HepG2 (cell line): ENCODE data around the gene DNMT3A. TPM values are rescaled to one million over a fixed set of nuclear protein-coding genes. Genes with fewer than 3 reads are reported as not detected.

Experiments used
- ATAC-seq: fragments of 200-7000 bp; cut with Tn5 transposase; 3 replicates; pipeline ENCODE4 v1.9.1; 2020; ENCODE audit warnings: mild to moderate bottlenecking, moderate library complexity
- BruUV-seq: library from RNA; stranded (reverse); fragments of 400-500 nt; replicated peaks from 2 replicates; lab custom pipeline; 2021; lab: Mats Ljungman, UMichigan
- CTCF ChIA-PET: fragments of 300-600 bp; formaldehyde crosslinking; extraction: SDS; loops from one replicate; lab custom pipeline; 2021; ENCODE audit warnings: low total read pairs, inconsistent platforms, low intra/inter-chr PET ratio; lab: Yijun Ruan, JAX
- POLR2A ChIA-PET: fragments of 350-600 bp; sonication (Branson Sonifier 250); formaldehyde crosslinking; loops from one replicate; lab custom pipeline; 2020; ENCODE audit warnings: antibody characterized with exemption, inconsistent platforms; lab: Yijun Ruan, JAX
- DNase-seq: peaks from one replicate; pipeline ENCODE4 v3.0.0-alpha.2; 2015; ENCODE audit warnings: low spot score
- FAIRE-seq: peaks from 3 replicates; lab custom pipeline; 2011; peaks lifted over from hg19 to GRCh38; lab: Jason Lieb, UNC
- H2AFZ ChIP-seq: one replicate; pipeline ENCODE4 v1.6.1; 2011; ENCODE audit warnings: low read length, inconsistent platforms
- H3K27ac ChIP-seq: fragments of 300-600 bp; 3 replicates; pipeline ENCODE4 v1.8.0; 2011; ENCODE audit warnings: mixed run types, mild to moderate bottlenecking, mixed read lengths, low read length, inconsistent platforms; ENCODE audit not compliant: insufficient read depth; ENCODE audit errors: extremely low read length
- H3K27me3 ChIP-seq, 2 experiments: fragments of 200-600 bp in 1 of 2; 2 replicates in 1 of 2; 3 replicates in 1 of 2; pipeline versions ENCODE4 v1.6.0 to v1.8.0; 2011; ENCODE audit warnings: low read length in 2 of 2, mild to moderate bottlenecking in 2 of 2, moderate library complexity in 2 of 2, inconsistent platforms in 1 of 2; ENCODE audit not compliant: insufficient read depth in 2 of 2, control insufficient read depth in 1 of 2
- H3K36me3 ChIP-seq, 2 experiments: fragments of 200-600 bp in 1 of 2; replicated peaks in 1 of 2; 2 replicates in 1 of 2; 3 replicates in 1 of 2; pipeline versions ENCODE4 v1.5.1 to v1.8.0; 2011; ENCODE audit warnings: low read length in 2 of 2, inconsistent platforms in 1 of 2; ENCODE audit not compliant: insufficient read depth in 2 of 2, control insufficient read depth in 1 of 2
- H3K4me1 ChIP-seq: 2 replicates; pipeline ENCODE4 v1.5.1; 2012; ENCODE audit warnings: low read length, inconsistent platforms; ENCODE audit not compliant: insufficient read depth
- H3K4me2 ChIP-seq: 2 replicates; pipeline ENCODE4 v1.6.0; 2011; ENCODE audit warnings: low read depth, low read length, inconsistent platforms
- H3K4me3 ChIP-seq, 3 experiments: fragments of 200-600 bp in 1 of 3; sonication (generic), shearing (Covaris generic) in 1 of 3; replicated peaks in 1 of 3; 2 replicates each; pipeline ENCODE4 v1.5.1; 2011 to 2016; ENCODE audit warnings: low read length in 3 of 3, inconsistent platforms in 2 of 3, low read depth in 2 of 3, mild to moderate bottlenecking in 2 of 3, control low read depth in 1 of 3, mixed read lengths in 1 of 3; ENCODE audit not compliant: insufficient read depth in 1 of 3
- H3K79me2 ChIP-seq: one replicate; pipeline ENCODE4 v1.6.1; 2011; ENCODE audit warnings: low read length, inconsistent platforms; ENCODE audit not compliant: insufficient read depth
- H3K9ac ChIP-seq: 2 replicates; pipeline ENCODE4 v1.6.0; 2011; ENCODE audit warnings: mild to moderate bottlenecking, low read depth, low read length, inconsistent platforms; ENCODE audit not compliant: insufficient read depth
- H3K9me3 ChIP-seq: 2 replicates; pipeline ENCODE4 v1.5.1; 2012; ENCODE audit warnings: mild to moderate bottlenecking, low read length
- H4K20me1 ChIP-seq: 2 replicates; pipeline ENCODE4 v1.6.0; 2011; ENCODE audit warnings: inconsistent platforms, mild to moderate bottlenecking, low read length, moderate library complexity; ENCODE audit not compliant: insufficient read depth
- BATF2 ChIP-seq: sonication (generic); formaldehyde crosslinking; IDR thresholded peaks from 2 replicates; pipeline ENCODE4 v1.8.0; 2022; ENCODE audit warnings: mild to moderate bottlenecking, missing genetic modification reagents, moderate library complexity
- CC2D1A ChIP-seq: sonication (generic); formaldehyde crosslinking; IDR thresholded peaks from 2 replicates; pipeline ENCODE4 v1.8.1; 2023; ENCODE audit warnings: mild to moderate bottlenecking, missing genetic modification reagents
- ERF ChIP-seq: IDR thresholded peaks from 2 replicates; pipeline ENCODE4 v1.6.1; 2018; ENCODE audit warnings: missing biosample characterization, missing genetic modification reagents
- HDAC6 ChIP-seq: fragments of 200-600 bp; sonication (generic); IDR thresholded peaks from 2 replicates; pipeline ENCODE4 v1.7.0; 2017; ENCODE audit warnings: mild to moderate bottlenecking, antibody characterized with exemption, low read length, low read depth
- KDM1A ChIP-seq: IDR thresholded peaks from 2 replicates; pipeline ENCODE4 v1.6.1; 2016; ENCODE audit warnings: missing compliant biosample characterization
- SNRNP70 ChIP-seq: fragments of 200-400 bp; formaldehyde crosslinking; IDR thresholded peaks from 2 replicates; pipeline ENCODE4 v1.6.1; 2017; ENCODE audit warnings: mild to moderate bottlenecking, low read depth, low read length, moderate library complexity
- SP2 ChIP-seq: sonication (generic); formaldehyde crosslinking; IDR thresholded peaks from 2 replicates; pipeline ENCODE4 v1.5.1; 2020; ENCODE audit warnings: mild to moderate bottlenecking, missing genetic modification reagents
- WGBS: methylation state at CpG from one replicate; pipeline ENCODE4 v1.1.6; 2017; ENCODE audit warnings: low lambda C conversion rate; 5-methylcytosine and 5-hydroxymethylcytosine counted together
- in situ Hi-C: cut with HindIII; loops from 2 replicates; pipeline ENCODE4 v1.10.0; 2017; ENCODE audit warnings: low pct_unique_long_range_greater_than_20kb; ENCODE audit not compliant: extremely low pct_ligation_motif_present
- intact Hi-C: fragments of 100-400 bp; cut with micrococcal nuclease; formaldehyde crosslinking; loops from one replicate; pipeline ENCODE4 v1.10.0; 2022; ENCODE audit not compliant: unreplicated experiment
- polyA plus RNA-seq, 8 experiments: library from polyadenylated mRNA; depleted of rRNA in 3 of 8; stranded (reverse) in 7 of 8; unstranded in 1 of 8; fragments of >200 nt; fragmentation: Illumina TruSeq in 4 of 8; extraction: Trizol in 4 of 8; gene quantifications; 2 replicates each; pipeline versions ENCODE4 v1.2.1 to v1.2.3, GENCODE V29; 2011 to 2016; ENCODE audit warnings: low read depth in 4 of 8, missing spikeins in 1 of 8, mixed read lengths in 1 of 8; ENCODE audit not compliant: insufficient read depth in 1 of 8
- total RNA-seq, 5 experiments: library from RNA; depleted of rRNA; stranded (reverse); fragments of >200 nt; fragmentation: Illumina TruSeq; extraction: Trizol; gene quantifications; 2 replicates each; pipeline ENCODE4 v1.2.3, GENCODE V29; 2016; ENCODE audit warnings: low read depth in 1 of 5
- TF ChIP-seq, protein P1 (sequence below): IDR thresholded peaks from 2 replicates; pipeline ENCODE4 v1.6.1; 2012; ENCODE audit warnings: low read depth, low read length, improper control_type of control experiment

Gene DNMT3A
- total and polyA plus RNA-seq, 2 of the 13 experiments (the other 11 are each of a cell fraction or from before 2014, with no cell fraction given), result 14.7 to 29.1 TPM

DNA sequence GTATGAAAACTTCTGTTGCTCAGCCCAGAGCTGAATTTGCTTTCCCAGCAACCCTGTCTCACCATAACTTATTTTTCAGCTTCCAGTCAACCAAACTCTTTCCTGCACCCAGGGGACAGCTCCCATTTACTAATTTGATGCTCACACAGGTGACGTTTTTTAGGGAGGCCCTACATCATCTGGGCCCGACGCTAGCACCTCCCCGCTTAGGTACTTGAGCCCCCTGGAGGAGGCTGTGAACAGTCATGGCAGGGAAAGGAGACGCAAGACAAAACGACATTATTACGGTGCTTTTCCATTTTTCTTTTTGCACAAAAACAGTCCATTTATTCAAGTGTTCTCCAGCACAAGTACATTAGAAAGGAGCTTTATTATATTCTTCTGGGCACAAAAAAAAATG is 114.1 kb downstream of the DNMT3A start:
- Histone ChIP-seq H3K4me2 (no peak overlapping the region), H3K27me3 (0 out of 5 replicates have a peak, but pooled peaks cover 0 to 1% of the 10 kb centered on the region in 2 experiments), H3K9me3 (no peaks in the 10 kb centered on the region), H4K20me1 (no peaks in the 10 kb centered on the region), H3K79me2 (no peaks in the 10 kb centered on the region), H3K4me1 (peaks cover 7% of the 10 kb centered on the region; the same call in 1 of the 2 replicates), H3K36me3 (0 out of 5 replicates have a peak, but pooled peaks cover 1 to 2% of the 10 kb centered on the region in 2 experiments), H2AFZ (no peak overlapping the region), H3K4me3 (no peak overlapping the region), H3K9ac (no peak overlapping the region), H3K27ac (no peak overlapping the region)
- TF ChIP-seq KDM1A (CRISPR knock-in tag) (no peak), HDAC6 (no peak), ERF (no peak), BATF2 (CRISPR knock-in tag) (no peak), CC2D1A (no peak), SP2 (no peak), SNRNP70 (no peak)
- TF ChIP-seq, protein P1, sequence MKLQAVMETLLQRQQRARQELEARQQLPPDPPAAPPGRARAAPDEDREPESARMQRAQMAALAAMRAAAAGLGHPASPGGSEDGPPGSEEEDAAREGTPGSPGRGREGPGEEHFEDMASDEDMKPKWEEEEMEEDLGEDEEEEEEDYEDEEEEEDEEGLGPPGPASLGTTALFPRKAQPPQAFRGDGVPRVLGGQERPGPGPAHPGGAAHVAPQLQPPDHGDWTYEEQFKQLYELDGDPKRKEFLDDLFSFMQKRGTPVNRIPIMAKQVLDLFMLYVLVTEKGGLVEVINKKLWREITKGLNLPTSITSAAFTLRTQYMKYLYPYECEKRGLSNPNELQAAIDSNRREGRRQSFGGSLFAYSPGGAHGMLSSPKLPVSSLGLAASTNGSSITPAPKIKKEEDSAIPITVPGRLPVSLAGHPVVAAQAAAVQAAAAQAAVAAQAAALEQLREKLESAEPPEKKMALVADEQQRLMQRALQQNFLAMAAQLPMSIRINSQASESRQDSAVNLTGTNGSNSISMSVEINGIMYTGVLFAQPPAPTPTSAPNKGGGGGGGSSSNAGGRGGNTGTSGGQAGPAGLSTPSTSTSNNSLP, result no peak
- ChIA-PET CTCF (no interaction called here), POLR2A (no interaction called here)
- ATAC-seq, result no peak
- intact Hi-C loops (no loop called here), in situ Hi-C loops (no loop called here)
- DNase-seq, result no peak
- 68% methylated on average over 7 of the region's 7 CpGs for WGBS
- BruUV-seq, result no TSS peak
- FAIRE-seq, result no peak
